Spleen (tissue), 7 donors: ENCODE measurements around the gene RIPOR2.
"Not testable (repeated sequence)": the region's sequence is repeated elsewhere in the genome, so short reads cannot be mapped to it uniquely, and the experiment has no call there.

ENCODE experiments used
- POLR2A ChIP-seq, 3 donors: fragments of 450-650 bp; IDR thresholded peaks; one replicate each; pipeline ENCODE4 v1.5.1; 2017; ENCODE audit warnings: antibody characterized with exemption in 3 of 3, mild to moderate bottlenecking in 1 of 3
- POLR2AphosphoS5 ChIP-seq, 3 donors: sonication (generic); formaldehyde crosslinking; IDR thresholded peaks; one replicate each; pipeline ENCODE4 v1.5.1; 2017; ENCODE audit warnings: antibody characterized with exemption in 3 of 3
- TF ChIP-seq, protein P1 (sequence below), 11 experiments: fragments of 200-600 bp in 7 of 11; fragments of 450-650 bp in 4 of 11; sonication (generic) in 4 of 11; IDR thresholded peaks in 8 of 11; conservative IDR thresholded peaks in 3 of 11; 1 replicate in 7 of 11; 2 replicates in 4 of 11; pipeline versions ENCODE4 v1.4.0 to v1.8.0; 2016 to 2021; ENCODE audit warnings: antibody characterized with exemption in 11 of 11, inconsistent platforms in 4 of 11, mild to moderate bottlenecking in 1 of 11
- donor health status: DM: no; HTN: no; CAD: no; lungs with moderate emphysema.
- donor health status: DM: no; HTN: no; CAD: no.
- donor health status: DM: no; HTN: no; CAD: no.

DNA sequence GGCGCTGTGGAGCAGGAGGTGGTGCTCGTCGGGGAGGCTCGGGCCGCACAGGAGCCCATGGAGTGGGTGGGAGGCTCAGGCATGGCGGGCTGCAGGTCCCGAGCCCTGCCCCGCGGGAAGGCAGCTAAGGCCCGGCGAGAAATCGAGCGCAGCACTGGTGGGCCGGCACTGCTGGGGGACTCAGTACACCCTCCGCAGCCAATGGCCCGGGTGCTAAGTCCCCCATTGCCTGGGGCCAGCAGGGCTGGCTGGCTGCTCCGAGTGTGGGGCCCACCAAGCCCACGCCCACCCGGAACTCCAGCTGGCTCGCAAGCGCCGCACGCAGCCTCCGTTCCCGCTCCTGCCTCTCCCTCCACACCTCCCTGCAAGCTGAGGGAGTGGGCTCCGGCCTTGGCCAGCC, 169.8 kb downstream of the RIPOR2 start:
- TF ChIP-seq, protein P1, sequence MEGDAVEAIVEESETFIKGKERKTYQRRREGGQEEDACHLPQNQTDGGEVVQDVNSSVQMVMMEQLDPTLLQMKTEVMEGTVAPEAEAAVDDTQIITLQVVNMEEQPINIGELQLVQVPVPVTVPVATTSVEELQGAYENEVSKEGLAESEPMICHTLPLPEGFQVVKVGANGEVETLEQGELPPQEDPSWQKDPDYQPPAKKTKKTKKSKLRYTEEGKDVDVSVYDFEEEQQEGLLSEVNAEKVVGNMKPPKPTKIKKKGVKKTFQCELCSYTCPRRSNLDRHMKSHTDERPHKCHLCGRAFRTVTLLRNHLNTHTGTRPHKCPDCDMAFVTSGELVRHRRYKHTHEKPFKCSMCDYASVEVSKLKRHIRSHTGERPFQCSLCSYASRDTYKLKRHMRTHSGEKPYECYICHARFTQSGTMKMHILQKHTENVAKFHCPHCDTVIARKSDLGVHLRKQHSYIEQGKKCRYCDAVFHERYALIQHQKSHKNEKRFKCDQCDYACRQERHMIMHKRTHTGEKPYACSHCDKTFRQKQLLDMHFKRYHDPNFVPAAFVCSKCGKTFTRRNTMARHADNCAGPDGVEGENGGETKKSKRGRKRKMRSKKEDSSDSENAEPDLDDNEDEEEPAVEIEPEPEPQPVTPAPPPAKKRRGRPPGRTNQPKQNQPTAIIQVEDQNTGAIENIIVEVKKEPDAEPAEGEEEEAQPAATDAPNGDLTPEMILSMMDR (IDR thresholded peaks at IDR 0.05 in 8 of 11, conservative IDR thresholded peaks at IDR 0.05 in 3 of 11), result not testable (repeated sequence)
- TF ChIP-seq POLR2AphosphoS5, POLR2A (IDR thresholded peaks at IDR 0.05): not testable (repeated sequence)
